Brain pericyte (primary cell): ENCODE data around the gene DNA2.
A peak's percentile ranks its signal among the peaks of the same experiment; 100 is the strongest.
"Not testable (repeated sequence)": the region's sequence is repeated elsewhere in the genome, so short reads cannot be mapped to it uniquely, and the experiment has no call there.

Experiments
- DNase-seq: peaks from one replicate; pipeline ENCODE4 v3.0.0-alpha.2; 2012; ENCODE audit warnings: low read depth, low spot score

The DNA2 gene

DNA sequence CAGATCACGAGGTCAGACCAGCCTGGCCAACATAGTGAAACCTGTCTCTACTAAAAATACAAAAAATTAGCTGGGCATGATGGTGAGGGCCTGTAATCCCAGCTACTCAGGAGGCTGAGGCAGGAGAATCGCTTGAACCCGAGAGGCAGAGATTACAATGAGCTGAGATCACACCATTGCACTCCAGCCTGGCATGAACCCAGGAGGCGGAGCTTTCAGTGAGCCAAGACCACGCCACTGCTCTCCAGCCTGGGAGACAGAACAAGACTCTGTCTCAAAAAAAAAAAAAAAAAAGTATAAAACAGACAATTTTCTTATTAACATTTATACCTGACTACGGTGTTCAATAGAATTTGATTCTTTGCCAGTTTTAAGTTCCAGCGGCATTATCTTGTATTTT lies 22.1 kb downstream of the DNA2 start:
- not testable (repeated sequence) for DNase-seq

- no peak for DNase-seq
Measured at GRCh38 chr10:68446179-68446578, 25.6 kb downstream of the DNA2 start.

GRCh38 chr10:68442971-68443370 lies 28.8 kb downstream of the DNA2 start:
- no peak for DNase-seq

GRCh38 chr10:68440898-68441297 lies 30.9 kb downstream of the DNA2 start:
- no peak for DNase-seq

DNA sequence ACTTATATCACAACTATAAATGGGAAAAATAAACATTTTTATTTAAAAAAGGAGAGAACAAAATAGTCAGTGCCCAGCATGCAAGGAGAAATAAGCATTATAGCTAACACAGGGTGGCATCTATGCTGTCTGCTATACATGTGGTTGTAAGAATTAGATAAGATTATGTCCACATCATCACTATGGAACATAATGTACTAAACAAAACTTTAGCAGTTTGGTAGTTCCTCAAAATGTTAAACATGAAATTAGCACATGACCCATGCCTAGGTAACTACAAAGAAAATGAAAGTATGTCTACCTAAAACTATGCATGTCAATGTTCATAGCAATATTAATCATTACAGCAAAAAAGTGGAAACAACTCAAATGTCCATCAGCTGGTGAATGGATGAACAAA lies 36.0 kb downstream of the DNA2 start:
- DNase-seq = no peak

- no peak for DNase-seq
Measured at GRCh38 chr10:68434657-68435056, 37.1 kb downstream of the DNA2 start.

- no peak for DNase-seq
Measured at GRCh38 chr10:68428396-68429104, 43.2 kb downstream of the DNA2 start.

GRCh38 chr10:68424454-68425014 lies 47.2 kb downstream of the DNA2 start:
- no peak for DNase-seq

- no peak for DNase-seq
Measured at GRCh38 chr10:68423522-68423921, 48.3 kb downstream of the DNA2 start.

- DNase-seq = no peak
Measured at GRCh38 chr10:68419376-68419775, 52.4 kb downstream of the DNA2 start.

DNA sequence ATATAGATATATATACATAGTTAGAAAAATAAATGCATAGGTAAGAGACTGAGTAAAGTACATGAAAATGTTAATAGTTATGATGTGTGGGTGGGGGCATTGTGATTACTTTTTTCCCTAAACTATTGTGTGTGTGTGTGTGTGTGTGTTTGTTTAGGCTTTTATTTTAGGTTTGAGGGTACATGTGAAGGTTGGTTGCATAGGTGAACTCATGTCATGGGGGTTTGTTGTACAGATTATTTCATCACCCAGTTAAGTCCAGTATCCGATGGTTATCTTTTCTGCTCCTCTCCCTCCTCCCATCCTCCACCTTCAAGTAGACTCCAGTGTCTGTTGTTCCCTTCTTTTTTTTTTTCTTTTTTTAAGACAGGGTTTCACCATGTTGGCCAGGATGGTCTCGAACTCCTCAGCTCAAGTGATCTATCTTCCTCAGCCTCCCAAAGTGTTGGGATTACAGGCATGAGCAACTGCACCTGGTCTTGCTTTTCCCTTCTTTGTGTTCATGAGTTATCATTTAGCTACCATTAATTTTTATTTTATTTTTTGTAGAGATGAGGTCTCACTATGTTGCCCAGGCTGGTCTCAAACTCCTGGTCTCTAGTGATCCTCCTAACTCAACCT lies 62.8 kb downstream of the DNA2 start:
- no peak for DNase-seq

GRCh38 chr10:68406815-68407548 lies 64.8 kb downstream of the DNA2 start, which contains the start of gene RUFY2:
TSS of gene RUFY2 (minus strand) at chr10:68407277. CDS start at chr10:68407189, 88 bp downstream.
- DNase-seq = peak; percentile 16

DNA sequence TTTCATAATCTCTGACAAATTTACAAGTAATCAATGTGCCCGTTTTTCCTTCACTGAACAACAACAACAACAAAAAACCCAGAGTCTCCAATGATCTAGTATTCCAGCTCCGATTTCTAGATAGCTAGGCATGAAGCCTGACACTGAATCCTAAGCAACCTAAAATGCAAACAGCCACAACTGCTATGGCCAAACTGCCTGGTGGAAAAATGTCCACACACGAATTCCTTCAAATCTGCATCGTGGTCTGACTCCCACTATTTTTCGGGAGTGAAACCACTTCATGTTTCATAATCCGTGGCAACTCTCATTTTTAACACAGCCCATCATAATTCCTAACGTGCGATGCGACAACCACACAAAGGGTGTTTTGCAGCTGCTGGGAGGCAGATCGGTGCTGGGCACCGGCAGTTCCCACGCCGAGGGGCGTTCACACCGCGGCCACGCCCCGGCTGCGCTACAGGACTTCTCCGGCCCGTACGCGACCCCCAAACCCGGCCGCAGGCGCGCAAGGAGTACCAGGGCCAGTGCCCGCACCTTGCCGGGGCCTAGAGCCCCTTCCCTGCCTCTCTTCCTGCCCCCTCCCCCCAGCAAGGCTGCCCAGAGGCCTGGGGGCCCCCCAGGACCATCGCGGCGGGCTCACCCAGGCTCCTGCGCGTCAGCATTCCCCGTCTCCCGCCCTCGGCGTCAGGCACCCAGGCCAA lies 65.5 kb downstream of the DNA2 start:
- peak; percentile 40 for DNase-seq

DNA sequence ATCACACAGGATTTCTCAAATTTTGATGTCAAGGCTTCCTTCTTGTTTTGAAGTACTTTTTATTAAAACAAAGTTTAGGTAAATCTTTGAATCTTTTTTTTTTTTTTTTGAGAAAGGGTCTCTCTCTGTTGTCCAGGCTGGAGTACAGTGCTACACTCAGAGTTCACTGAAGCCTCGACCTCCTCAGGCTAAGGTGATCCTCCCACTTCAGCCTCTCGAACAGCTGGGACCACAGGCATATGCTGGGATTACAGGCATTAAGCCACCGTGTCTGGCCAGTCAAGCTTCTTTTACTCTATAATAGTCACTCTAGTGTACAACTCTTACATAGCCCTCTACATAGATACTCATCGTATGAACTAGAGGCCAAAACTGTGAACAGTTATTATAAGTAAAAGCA lies 68.1 kb downstream of the DNA2 start:
- no peak for DNase-seq

DNA sequence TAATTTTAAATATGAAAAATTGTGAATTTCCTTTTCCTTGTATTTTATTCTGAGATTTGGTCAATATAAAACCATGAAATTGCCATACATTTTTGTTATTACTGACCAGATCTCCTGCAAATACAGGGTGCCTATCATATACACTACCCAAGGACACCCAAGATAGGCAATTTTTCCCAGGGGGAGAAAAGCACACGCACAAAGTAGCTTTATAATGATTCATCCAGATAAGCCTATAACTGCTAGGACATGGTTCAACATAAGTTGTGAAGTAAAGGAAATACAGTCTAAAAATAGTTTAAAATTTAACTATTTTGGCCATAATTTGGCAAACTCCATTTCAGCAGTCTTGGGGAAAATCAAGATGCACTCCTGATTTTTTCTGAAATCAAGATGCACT lies 69.5 kb downstream of the DNA2 start:
- no peak for DNase-seq

- DNase-seq = no peak
Measured at GRCh38 chr10:68397005-68397404, 74.8 kb downstream of the DNA2 start.

GRCh38 chr10:68385740-68386139 lies 86.0 kb downstream of the DNA2 start:
- no peak for DNase-seq

- DNase-seq = no peak
Measured at GRCh38 chr10:68371604-68372003, 100.2 kb downstream of the DNA2 start.

DNA sequence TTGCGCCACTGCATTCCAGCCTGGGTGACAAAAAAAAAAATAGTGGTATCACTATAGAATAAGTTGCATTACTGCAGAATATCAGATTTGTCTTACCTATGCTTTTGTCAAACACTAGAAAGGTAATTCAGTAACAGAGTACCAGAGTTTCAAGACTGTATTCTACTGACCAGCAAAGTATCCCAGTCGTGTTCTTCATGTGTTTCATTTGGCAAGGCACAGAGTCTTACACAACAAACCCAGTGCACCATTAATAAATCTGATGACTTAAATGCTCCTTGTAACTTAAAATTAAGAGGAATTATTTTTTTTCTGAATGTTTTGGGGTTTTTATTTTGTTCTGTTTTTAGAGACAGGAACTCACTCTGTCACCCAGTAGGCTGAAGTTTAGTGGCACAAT lies 104.7 kb downstream of the DNA2 start:
- no peak for DNase-seq

DNA sequence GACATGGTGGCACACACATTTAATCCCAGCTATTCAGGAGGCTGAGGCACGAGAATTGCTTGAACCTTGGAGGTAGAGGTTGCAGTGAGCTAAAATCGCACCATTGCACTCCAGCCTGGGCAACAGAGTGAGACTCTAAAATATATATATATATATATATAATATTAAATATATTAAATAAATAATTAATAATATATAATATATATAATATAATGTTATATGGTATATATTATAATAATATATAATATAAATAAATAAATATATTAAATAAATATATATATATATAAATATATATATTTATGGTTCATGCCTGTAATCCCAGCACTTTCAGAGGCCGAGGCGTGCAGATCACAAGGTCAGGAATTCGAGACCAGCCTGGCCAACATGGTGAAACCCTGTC lies 105.2 kb downstream of the DNA2 start:
- no peak for DNase-seq

GRCh38 chr10:68365611-68366010 lies 106.2 kb downstream of the DNA2 start:
- DNase-seq = no peak
